Testis (tissue), 2 donors: ENCODE data around the gene CDC20.

Source experiments
- POLR2A ChIP-seq: fragments of 450-650 bp; IDR thresholded peaks from one replicate; pipeline ENCODE4 v1.6.1; 2017; ENCODE audit warnings: antibody characterized with exemption, mild to moderate bottlenecking, moderate library complexity
- TF ChIP-seq, protein P1 (sequence below), 3 experiments: fragments of 450-650 bp in 2 of 3; fragments of 200-600 bp in 1 of 3; sonication (generic) in 1 of 3; IDR thresholded peaks; one replicate each; pipeline ENCODE4 v1.5.1; 2016 to 2019; ENCODE audit warnings: antibody characterized with exemption in 3 of 3, mild to moderate bottlenecking in 2 of 3, moderate library complexity in 1 of 3

DNA sequence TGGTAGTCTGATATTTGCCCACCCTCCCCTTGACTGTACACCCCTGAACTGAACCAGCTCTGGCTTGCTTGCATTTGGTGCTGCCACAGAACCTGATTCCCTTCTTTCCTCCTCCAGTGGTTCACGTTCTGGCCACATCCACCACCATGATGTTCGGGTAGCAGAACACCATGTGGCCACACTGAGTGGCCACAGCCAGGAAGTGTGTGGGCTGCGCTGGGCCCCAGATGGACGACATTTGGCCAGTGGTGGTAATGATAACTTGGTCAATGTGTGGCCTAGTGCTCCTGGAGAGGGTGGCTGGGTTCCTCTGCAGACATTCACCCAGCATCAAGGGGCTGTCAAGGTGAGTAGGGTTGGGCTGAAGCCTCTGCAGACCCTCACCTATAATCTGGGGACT is 1.8 kb downstream of the CDC20 start:
- TF ChIP-seq POLR2A = no peak
- TF ChIP-seq, protein P1, sequence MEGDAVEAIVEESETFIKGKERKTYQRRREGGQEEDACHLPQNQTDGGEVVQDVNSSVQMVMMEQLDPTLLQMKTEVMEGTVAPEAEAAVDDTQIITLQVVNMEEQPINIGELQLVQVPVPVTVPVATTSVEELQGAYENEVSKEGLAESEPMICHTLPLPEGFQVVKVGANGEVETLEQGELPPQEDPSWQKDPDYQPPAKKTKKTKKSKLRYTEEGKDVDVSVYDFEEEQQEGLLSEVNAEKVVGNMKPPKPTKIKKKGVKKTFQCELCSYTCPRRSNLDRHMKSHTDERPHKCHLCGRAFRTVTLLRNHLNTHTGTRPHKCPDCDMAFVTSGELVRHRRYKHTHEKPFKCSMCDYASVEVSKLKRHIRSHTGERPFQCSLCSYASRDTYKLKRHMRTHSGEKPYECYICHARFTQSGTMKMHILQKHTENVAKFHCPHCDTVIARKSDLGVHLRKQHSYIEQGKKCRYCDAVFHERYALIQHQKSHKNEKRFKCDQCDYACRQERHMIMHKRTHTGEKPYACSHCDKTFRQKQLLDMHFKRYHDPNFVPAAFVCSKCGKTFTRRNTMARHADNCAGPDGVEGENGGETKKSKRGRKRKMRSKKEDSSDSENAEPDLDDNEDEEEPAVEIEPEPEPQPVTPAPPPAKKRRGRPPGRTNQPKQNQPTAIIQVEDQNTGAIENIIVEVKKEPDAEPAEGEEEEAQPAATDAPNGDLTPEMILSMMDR (IDR thresholded peaks at IDR 0.05) = no peak
